Sigmoid colon (tissue), 4 donors: Measurements from ENCODE around the gene ANKRD44.

ENCODE experiments used
- CTCF ChIP-seq, 4 experiments: fragments of 450-650 bp in 3 of 4; fragments of 200-600 bp in 1 of 4; IDR thresholded peaks; one replicate each; pipeline ENCODE4 v1.5.1; 2016 to 2019; ENCODE audit warnings: antibody characterized with exemption in 4 of 4, mild to moderate bottlenecking in 3 of 4, moderate library complexity in 2 of 4
- EP300 ChIP-seq, 4 donors: sonication (generic); formaldehyde crosslinking; IDR thresholded peaks; one replicate each; pipeline ENCODE4 v1.6.1; 2017; ENCODE audit warnings: antibody characterized with exemption in 4 of 4
- POLR2AphosphoS5 ChIP-seq, 4 donors: sonication (generic); formaldehyde crosslinking; IDR thresholded peaks; one replicate each; pipeline ENCODE4 v1.6.1; 2017; ENCODE audit warnings: antibody characterized with exemption in 4 of 4

GRCh38 chr2:196993617-196994016 lies 317.0 kb downstream of the ANKRD44 start:
- TF ChIP-seq CTCF (IDR thresholded peaks at IDR 0.05): no peak
- no peak for TF ChIP-seq EP300 (IDR thresholded peaks at IDR 0.05)
- TF ChIP-seq POLR2AphosphoS5 (IDR thresholded peaks at IDR 0.05): no peak
